HG02759 (cell line): Measurements from ENCODE around the gene PARP14.
"Not testable (repeated sequence)": the region's sequence is repeated elsewhere in the genome, so short reads cannot be mapped to it uniquely, and the experiment has no call there.

ENCODE experiments used
- ATAC-seq: cut with Tn5 transposase; IDR thresholded peaks from one replicate; pipeline ENCODE4 v1.9.1; 2021; ENCODE audit warnings: mild to moderate bottlenecking, moderate library complexity; ENCODE audit not compliant: unreplicated experiment

Gene PARP14

DNA sequence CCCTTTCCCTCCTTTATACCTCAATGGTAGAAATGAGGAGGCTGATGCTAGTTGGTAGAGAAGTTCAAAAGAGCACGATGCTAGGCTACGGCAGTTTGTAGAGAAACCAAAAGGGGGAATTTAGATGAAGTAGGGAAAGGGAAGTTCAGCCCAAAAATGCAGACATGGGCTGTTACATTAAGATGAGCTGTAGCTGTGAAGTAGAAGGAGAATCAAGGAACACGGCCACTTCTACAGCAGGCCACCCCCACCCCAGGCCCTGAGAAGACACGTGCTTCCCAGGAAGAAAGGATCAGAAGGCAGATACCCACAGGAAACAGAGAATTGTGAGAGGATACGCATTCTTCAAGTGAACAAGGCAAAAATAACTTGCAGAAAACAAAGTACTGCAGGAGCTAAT lies 2.1 kb upstream of the PARP14 start:
- no peak for ATAC-seq

DNA sequence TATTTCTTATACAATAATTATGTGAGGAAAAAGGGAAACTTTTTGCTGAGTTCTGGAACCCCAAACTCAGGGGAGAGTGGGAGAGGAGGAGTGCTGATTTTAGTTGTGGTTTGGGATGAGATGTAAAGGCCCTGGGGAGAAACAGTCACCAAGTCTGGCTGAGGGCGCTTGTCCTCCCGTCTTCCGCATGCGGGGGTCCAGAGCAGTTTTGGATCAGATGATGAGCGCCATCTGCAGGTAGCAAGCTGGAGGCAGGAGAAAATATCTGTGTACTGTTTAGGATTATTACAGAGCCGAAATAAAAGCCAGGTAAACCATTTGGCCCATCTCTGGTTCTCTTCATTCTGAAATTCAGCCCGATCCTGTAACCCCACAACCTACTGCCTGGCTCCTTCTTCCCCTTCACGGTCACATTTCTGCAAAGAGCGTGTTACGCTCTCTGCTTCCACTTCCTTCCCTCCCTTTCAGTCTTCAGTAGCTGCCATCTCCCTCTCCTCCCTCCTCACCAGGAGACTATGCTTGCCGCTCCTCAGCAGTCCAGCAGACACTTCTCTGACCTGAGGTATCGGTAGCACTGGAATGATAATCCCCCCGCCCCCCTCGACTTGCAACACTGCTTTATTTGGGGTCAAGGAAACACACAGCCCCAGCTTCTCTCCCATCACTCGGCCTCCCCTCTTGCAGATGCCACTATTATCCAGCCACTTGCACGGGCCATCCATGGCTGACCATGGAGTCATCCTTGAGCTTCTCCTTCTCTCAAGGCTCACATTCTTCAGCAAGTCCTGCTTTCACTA lies 1.4 kb upstream of the PARP14 start:
- ATAC-seq = peak; percentile 45

DNA sequence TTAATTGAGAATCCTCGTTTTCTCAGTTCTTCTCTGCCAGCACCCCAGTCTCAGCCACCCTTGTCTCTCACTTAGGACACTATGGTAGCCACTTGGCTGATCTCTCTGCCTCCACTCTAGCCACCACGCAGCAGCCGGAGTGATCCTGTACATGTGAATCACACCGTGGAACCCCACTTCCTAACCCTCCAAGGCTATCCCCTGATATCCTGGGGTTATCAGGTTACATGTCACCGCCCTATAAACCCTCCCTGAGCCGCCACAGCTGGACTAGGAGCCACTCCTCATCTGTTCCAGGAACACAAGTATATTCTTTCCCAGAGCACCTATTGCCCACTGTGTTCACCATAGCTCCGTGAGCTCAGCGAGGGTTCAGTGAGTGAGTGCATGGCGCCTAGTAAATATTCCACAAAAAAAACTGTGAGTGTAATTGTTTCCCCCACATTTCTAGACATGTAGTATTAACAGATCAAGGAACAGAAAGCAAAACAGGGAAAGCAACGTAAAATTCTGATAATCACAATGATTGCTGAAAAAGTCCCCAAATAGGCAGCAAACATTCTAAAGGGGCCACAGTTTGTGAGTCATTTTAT lies 661 bp upstream of the PARP14 start:
- no peak for ATAC-seq

DNA sequence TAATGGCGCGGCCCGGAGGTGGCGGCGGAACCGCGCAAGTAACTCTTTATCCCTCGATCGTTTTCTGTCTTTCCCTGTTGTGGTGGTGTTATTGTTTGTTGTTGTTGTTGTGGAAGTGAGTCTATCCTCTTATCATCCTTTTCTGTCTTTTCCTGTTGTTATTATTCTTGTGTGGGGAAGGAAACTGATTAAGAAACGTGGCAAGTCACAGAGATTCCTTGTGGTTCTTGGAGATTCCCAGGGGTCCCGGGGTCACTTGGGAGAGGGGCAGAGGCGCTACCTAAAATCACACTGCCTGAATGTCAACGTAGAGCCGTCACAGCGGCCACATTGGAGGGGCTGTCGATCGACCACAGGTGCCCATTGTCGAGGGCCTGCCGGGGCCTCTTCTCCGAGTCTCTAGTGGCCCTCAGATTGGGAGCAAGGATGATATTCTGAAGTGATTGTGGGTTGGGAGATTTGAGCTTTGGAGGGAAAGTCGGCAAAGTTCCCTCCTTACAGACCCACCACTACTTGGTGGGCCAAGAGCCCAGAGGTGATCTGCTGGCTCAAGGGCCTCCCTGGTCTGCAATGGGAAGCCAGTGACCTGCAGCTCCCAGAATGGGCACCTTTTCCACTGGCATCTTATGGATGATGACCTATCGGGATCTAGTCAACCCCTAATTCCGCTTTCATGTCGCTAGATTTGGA lies 790 bp downstream of the PARP14 start:
- ATAC-seq = no peak

- no peak for ATAC-seq
Observed at GRCh38 chr3:122681974-122682409, 1.4 kb downstream of the PARP14 start.

DNA sequence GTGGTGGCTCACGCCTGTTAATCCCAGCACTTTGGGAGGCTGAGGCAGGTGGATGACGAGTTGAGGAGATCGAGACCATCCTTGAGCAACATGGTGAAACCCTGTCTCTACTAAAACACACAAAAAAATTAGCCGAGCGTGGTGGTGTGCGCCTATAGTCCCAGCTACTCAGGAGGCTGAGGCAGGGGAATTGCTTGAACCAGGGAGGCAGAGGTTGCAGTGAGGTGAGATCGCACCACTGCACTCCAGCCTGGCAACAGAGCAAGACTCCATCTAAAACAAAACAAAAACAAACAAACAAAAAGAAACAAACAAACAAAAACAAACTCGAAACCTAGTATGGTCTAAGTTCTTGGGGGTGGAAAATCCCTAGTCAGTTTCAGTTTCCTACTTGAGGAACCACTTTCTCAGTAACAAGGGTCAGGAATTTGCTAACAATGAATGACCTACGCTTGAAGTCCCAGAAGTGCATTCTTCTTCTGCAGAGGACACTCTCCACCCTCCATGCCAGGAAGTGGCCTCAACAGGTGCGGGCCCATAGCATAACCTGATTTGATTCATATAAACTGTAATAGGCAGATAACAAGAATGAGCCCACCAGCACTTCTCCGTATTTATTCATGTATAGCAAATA lies 2.3 kb downstream of the PARP14 start:
- ATAC-seq = not testable (repeated sequence)

DNA sequence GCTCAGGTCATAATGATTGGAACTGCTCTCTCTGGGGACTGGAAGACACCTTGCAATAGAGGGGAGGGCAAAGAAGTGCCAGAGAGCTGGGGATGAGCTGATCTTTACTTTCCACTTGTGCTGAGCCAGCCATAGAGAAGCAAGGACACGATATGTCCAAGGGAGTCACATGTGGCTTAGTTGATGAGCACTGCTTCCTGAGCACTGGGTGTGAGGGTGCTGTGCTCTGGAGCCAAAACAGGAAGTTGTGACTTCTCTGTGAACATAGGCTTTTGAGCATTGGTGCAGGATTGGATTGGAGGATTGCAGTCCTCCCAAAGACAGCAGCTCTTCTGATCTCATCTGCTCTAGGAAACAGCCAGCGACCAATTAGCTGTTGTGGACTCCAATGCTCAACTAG lies 6.7 kb downstream of the PARP14 start:
- ATAC-seq = no peak

DNA sequence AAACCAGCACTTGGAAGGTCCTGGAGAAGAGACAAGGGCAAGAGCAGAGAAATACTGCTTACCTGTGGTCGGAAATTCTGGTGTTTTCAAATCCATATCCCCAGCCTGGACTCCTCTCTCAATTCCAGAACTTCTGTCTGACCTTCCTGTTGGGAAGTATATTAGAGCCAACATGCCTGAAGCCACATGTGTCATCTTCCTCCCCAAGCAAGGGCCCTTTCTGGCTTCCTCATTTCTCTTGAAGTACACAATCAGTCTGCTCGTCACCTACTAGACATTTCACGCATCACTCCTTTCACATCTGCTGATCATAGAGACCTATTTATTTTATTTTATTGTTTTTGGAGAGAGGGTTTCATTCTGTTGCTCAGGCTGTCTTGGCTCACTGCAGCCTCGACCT lies 8.4 kb downstream of the PARP14 start:
- ATAC-seq = no peak

DNA sequence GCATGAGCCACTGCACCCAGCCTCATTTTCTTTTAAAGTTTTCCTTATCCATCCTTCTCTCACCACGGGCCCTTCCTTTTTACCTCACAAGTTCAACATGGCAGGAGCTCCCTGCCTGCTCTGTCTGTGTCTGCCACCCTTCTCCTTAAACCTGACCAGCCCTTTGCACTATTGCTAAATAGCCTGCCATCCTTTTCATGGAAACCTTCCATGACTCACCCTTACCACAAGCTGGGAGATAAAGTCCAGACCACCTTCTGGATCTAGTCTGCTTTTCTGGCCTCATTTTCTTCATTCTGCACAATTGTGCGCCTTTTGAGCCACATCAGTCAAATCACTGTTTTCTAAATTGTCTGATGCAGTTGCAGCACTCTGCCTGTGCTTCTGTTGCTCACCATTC lies 8.9 kb downstream of the PARP14 start:
- no peak for ATAC-seq

- ATAC-seq = no peak
Observed at GRCh38 chr3:122690096-122690495, 9.5 kb downstream of the PARP14 start.

DNA sequence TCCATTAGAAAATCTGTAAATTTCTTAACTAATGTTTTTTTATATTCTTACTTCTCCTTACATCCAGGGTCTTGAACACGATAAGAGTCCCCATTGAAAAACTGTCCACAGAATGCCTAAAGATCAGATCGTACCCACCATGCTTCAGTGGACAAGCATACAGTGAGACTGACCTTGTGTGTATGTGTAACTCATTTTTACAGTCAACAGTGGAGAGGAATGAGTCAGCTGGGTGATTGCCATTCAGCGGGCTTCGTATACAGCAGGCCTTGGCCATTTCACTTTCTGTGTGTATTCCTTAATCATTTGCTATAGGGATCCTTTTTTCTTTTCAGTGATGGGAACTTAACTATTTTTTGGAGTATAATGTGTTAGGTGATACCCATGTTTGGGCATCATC lies 10.6 kb downstream of the PARP14 start:
- peak; percentile 82 for ATAC-seq

GRCh38 chr3:122692674-122693073 lies 12.0 kb downstream of the PARP14 start:
- ATAC-seq = no peak

- ATAC-seq = peak; percentile 59
Observed at GRCh38 chr3:122694966-122695365, 14.3 kb downstream of the PARP14 start.

DNA sequence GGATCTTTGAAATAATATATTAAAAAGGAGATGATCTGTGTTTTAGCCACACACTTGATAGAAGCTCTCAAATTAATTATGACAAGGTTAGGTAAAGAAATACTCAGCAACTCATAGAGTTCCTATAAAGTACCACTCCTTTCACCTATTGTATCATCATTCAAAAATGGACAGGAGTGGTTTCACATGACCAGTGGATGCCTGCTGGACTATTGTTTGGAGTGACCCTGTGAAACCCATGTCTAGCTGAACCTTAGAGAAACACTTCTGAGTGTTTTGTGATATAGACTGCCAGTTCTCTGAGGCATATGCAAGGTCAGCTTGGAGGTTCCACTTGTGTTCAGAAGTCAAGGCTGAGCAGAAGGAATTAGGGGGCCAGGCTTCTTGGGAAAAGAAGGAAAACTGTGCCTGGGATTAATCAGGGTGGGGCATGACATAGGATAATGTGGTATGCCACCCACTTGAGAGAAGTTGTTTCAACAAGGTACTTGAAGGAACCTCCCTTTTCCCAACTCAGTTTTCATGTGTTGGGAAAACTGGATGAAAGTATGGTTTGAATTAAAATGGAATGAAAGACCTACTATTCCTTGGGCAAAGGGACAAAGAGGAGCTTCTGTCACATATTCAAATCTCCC lies 15.4 kb downstream of the PARP14 start:
- ATAC-seq = no peak

GRCh38 chr3:122697952-122698620 lies 17.4 kb downstream of the PARP14 start:
- ATAC-seq = peak; percentile 92

DNA sequence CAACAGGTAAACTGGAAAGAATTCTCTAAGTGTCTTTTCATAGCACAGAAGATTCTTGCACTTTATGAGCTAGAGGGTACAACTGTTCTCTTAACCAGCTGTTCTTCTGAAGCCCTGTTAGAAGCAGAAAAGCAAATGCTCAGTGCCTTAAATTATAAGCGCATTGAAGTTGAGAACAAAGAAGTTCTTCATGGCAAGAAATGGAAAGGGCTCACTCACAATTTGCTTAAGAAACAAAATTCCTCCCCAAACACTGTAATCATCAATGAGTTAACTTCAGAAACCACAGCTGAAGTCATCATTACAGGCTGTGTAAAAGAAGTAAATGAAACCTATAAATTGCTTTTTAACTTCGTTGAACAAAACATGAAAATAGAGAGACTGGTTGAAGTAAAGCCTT lies 19.6 kb downstream of the PARP14 start:
- no peak for ATAC-seq

DNA sequence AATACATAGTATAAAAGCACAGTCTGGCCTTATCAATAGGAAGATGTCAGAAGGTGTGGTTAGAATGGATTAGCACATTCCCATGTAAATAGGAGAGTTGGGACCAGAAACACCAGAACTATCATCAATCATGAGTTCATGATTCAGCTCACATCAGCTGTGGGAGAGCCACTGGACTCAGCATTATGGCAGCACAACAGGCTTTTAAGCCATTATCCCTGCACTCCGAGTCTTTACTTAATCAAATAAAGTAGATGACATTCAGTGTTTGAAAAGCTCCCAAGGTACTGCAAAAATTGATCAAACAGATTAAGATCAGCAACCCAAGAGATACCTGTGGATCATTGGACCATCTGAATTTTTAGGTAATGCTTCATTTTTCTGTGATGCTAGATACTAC lies 24.7 kb downstream of the PARP14 start:
- no peak for ATAC-seq

GRCh38 chr3:122710616-122711251 lies 30.1 kb downstream of the PARP14 start:
- not testable (repeated sequence) for ATAC-seq

DNA sequence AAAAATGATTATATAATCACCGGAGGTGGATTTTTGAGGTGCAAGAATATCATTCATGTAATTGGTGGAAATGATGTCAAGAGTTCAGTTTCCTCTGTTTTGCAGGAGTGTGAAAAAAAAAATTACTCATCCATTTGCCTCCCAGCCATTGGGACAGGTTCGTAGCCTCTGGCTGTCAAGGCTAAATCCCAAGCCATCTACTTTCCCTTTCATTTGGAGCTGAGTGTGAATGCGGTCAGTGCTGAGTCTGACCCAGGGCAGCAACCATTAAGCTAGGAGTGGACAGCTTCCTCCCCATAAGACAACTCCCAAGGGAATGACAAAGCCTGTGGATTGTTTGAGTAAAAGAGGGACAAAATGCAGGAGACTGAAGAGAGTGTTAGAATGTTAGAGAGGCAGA lies 33.6 kb downstream of the PARP14 start:
- ATAC-seq = no peak

GRCh38 chr3:122716667-122717066 lies 36.0 kb downstream of the PARP14 start:
- ATAC-seq = no peak
